Measurements from ENCODE around the gene AP2M1.
"Not testable (repeated sequence)": the region's sequence is repeated elsewhere in the genome, so short reads cannot be mapped to it uniquely, and the experiment has no call there.

Gene AP2M1

GRCh38 chr3:184174646-184175492 is at the start of gene AP2M1:
Gene AP2M1, plus strand, starts transcription at chr3:184174855. Its CDS starts 2,139 bp downstream, at chr3:184176994.
- peak; percentile 94 for DNase-seq (ENCODE audit: low read depth)

GRCh38 chr3:184126006-184126405 is 48.6 kb upstream of the AP2M1 start:
- no peak for DNase-seq (ENCODE audit: low read depth)

DNA sequence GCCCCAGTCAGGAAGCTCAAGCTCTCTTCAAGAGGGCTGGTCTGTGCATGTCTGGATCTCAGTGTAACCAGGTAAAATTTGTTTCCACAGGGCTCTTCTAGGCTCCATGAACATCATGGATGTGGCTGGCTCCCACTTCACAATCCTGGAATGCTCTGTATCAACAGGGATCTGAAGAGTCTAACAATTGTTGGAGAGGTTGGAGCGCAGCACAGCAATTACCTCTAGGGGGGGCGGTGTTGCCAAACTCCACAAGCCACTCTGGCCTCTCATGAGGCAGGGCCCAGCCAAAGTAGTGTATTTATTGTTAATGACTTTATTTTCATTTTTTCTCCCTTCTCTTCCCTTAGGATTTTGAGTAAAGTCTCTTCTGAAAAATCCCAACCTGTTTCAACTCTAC is 45.6 kb upstream of the AP2M1 start:
- no peak for DNase-seq (ENCODE audit: low read depth)

DNA sequence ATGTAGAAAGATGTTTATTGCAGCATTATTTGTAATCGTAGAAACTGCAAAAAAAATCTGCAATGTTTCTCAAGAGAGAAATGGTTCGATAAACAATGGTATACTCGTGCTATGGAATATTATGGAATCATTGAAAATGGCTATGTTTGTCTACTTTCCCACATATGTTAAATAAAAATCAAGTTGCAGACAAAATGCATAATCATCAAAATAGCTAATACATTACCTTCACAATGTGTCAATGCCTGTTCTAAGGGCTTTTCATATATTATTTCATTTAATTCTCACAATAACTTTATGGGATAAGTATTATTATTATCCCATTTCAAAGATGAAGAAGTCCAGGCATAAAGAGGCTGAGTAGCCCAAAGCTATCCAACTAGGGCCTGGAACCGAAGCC is 41.7 kb upstream of the AP2M1 start:
- DNase-seq (ENCODE audit: low read depth) = no peak

DNA sequence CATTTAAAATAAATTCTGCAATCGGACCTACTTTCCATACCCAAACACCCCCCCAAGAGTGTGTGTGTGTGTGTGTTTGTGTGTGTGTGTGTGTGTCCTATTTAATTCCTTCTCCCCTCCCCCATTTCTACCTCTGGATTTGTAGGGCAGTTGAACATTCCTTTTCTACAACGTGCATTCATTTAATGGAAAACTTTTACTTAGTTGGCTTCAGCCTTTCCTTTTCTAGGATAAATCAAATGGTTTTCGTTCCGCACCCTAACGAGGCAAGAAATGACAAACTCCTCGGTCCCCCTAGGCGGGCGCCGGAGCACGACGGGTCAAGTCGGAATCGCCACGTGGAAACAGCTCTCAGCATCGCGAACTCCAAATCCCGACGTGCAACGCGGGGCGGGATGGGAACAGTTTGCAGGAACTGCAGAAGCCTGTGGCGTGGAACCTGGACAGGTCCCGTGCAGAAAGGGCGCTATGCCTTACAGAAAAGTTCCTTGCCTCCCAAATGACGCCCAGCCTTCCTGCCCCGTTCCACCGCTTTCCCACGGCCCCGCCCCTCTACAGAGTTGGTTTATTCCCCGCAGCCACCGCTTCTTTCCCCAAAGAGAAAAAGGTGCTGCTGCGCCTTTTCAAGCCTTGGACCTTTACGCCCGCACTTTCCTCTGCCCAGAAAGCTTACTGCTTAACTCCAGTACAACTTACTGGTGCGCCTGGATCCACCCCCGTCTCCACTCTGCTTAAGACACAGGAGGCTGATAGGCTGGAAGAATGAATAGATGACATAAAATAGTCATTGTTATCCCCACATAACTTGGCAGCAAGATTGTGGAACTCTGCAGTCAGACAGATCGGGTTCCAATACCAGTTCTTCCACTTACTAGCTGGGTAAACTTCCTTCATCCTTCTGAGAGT is 40.6 kb upstream of the AP2M1 start:
- DNase-seq (ENCODE audit: low read depth) = no peak

DNA sequence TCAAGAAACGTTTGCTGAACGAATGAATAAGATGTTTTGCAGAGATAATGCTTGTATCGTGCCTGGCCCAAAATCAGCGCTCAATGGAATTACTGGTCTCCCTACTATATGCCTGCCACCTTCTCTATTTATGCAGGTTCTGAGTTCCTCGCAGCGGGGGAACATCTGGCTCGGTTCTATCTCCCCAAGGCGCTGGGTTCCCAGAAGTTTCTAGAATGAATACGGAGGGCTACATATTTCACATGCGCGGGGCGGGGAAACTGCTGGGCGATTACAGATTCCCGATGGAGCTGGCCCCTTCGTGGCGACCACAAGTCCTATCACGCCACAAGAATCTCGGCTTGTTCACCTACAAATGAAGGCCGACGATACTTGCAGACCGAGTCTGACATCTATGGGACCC is 39.9 kb upstream of the AP2M1 start:
- no peak for DNase-seq (ENCODE audit: low read depth)

- DNase-seq (ENCODE audit: low read depth) = peak; percentile 74
Observed at GRCh38 chr3:184135149-184135910, 39.3 kb upstream of the AP2M1 start, which contains the start of gene EIF2B5. Gene EIF2B5, plus strand, starts transcription at chr3:184135358. Its CDS starts 28 bp downstream, at chr3:184135386.

- DNase-seq (ENCODE audit: low read depth) = no peak
Observed at GRCh38 chr3:184135911-184136260, 38.8 kb upstream of the AP2M1 start.

- no peak for DNase-seq (ENCODE audit: low read depth)
Observed at GRCh38 chr3:184140436-184140835, 34.2 kb upstream of the AP2M1 start.

DNA sequence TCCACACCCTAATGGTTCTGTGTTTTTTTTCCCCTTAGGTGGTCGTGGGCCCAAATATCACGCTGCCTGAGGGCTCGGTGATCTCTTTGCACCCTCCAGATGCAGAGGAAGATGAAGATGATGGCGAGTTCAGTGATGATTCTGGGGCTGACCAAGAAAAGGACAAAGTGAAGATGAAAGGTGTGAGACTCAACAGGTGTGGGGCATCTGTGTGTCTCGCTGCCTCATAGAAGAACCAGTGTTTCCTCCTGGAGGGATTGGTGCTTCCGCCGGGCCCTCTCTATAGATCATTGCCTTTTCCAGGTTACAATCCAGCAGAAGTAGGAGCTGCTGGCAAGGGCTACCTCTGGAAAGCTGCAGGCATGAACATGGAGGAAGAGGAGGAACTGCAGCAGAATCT is 32.5 kb upstream of the AP2M1 start:
- no peak for DNase-seq (ENCODE audit: low read depth)

DNA sequence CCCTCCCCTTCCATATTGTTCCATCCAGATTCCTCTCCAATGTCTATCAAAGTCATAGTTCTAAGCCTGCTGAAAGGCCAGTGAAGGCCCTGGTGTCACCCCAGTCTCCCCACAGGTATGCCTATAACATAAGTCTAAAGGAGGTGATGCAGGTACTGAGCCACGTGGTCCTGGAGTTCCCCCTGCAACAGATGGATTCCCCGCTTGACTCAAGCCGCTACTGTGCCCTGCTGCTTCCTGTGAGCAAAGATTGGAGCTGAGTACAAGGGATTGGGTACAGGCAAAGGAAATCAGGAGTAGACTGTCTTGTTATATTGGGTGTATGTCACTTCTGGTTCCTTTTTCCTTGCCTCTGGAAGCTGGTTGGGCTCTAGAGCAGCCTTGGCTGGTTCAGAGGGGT is 31.3 kb upstream of the AP2M1 start:
- no peak for DNase-seq (ENCODE audit: low read depth)

GRCh38 chr3:184144505-184144904 is 30.1 kb upstream of the AP2M1 start:
- DNase-seq (ENCODE audit: low read depth) = no peak

DNA sequence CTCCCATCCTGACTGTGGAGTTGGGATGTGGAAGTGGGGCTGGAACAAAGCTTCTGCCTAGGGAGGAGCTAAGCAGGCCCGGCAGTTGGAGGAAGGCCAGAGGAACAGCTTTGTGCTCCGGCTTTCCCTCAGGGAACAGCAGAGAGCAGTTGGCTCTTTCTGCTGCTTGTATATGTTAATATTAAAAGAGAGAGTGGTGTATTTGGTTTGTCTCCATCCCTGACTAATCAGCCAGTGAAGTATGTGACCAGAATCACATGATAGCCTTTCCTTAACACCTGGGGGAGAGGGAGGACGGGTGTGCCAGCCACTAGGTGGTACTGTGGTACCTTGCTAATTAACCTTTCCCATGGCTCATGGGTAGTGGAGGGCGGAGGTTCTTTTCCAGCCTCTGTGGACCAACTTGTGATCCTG is 29.5 kb upstream of the AP2M1 start:
- no peak for DNase-seq (ENCODE audit: low read depth)

DNA sequence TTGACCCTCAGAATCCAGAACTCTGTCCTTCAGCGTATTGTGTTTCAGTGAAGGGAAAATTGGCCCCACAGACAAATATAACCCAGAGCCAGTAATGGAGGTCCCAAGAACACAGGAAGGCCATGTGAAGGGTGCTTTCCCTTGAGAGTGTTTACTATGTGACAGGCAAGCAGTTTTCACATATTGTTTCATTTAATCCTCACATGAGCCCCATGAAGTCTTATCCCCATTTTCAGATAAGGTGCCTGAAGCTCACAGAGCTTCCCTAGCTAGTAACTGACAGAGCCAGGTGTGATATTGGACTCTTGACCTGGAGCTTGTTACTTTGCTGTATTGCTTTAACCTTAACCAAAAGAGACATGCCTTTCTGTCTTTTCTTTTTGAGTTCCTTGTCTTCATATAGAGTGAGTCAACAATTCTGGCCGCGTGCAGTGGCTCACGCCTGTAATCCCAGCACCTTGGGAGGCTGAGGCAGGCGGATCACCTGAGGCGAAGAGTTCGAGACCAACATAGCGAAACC is 28.8 kb upstream of the AP2M1 start:
- DNase-seq (ENCODE audit: low read depth) = no peak

GRCh38 chr3:184148076-184148475 is 26.6 kb upstream of the AP2M1 start:
- no peak for DNase-seq (ENCODE audit: low read depth)

GRCh38 chr3:184149123-184149522 is 25.5 kb upstream of the AP2M1 start:
- no peak for DNase-seq (ENCODE audit: low read depth)

- not testable (repeated sequence) for DNase-seq (ENCODE audit: low read depth)
Observed at GRCh38 chr3:184149770-184150169, 24.9 kb upstream of the AP2M1 start.

DNA sequence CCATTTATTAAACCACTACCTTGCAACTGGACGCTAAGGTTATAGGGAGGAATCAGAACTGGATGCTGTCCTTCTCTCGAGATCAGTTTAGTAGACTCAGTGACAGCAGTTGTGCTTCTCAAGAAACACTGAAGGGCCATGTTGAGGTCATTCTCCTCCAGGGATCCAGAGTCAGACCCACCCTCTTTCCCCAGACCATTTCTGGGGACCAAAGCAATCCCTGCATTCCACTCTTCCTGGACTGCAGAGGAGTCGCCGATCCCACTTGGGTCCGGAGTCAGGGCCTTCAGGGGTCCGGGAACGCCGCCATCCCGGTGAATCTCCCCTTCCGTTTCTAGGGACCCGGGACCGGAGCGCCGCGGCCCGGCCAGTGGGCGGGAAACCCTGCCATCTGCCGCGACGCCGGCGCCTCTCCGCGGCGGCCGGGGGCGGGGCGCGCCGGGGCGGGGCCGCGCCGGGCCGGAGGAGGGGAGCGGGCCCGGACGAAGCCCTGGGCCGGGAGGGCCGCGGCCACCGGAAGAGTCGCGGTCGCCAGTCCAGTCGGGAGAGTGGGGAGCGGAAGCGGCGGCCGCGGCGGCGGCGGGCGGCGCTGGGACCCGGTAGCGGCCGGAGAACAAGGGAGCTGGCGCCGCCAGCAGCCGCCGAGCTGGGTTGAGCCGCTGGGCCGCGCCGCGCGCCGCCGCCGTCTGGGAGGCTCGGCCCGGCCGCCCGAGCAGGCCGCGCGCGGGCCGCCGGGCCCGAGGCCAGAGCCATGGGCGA is 19.6 kb upstream of the AP2M1 start, which contains the start of gene DVL3:
Gene DVL3 (plus strand): TSS at position 493 of the 759 bp plus-strand sequence. CDS start 259 bp downstream, at position 752.
- peak; percentile 4 for DNase-seq (ENCODE audit: low read depth)

DNA sequence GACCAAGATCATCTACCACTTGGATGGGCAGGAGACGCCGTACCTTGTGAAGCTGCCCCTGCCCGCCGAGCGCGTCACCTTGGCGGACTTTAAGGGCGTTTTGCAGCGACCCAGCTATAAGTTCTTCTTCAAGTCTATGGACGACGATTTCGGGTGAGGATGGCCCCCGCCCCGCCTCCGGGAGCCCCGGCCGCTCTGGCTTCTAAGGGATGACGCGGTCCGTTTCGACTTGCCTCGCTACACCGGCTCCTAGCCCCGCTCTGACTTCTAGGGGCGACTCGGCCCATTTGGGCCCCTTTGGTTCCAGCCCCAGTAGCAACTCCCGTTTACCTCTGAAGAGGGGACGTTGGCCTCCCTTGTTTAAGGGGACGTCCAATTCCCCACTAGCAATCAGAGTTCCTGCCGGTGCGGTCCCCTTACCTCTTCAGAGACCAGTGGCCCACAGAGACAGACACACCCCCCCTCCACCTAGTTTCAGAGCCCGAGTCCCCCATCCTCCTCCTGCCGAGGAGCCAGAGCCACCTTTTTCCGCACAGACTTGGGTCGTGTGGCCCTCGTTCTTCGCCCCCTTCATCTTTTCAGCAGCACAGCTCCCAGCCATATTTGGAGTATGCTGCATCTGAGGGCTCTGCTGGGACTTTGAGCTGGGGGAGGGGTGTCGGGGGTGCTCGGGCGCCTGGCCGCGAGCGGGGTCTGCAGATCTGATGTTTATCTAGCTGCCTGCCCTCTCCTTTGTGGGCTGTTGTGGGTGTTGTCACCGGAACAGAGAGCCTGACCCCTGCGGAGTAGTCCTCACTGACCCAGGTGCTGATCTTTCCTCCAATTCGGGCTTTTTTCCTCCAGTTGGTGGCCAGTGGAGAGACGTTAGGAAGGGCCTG is 18.8 kb upstream of the AP2M1 start:
- peak; percentile 18 for DNase-seq (ENCODE audit: low read depth)

DNA sequence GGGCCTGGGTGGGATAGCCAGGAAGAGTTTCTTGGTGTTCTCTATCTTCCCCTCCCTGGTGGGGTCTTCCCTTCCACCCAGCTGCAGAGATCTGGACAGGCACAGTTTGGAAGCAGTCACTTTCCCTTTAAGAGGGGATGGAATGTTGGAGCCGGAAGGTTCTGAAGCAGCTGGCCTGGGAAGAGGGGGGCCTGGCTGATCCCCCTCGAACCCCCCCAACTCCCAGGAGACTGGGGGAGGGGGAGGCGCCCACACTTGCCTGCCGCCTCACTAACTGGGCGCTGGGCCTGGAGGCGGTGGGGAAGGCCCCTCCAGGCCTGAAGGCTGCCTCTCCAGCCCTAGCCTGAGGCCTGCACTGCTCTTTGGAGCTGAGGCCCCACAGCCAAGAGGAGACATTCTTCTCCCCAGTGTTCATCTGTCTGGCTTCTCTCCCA is 18.1 kb upstream of the AP2M1 start:
- DNase-seq (ENCODE audit: low read depth) = no peak

Data from stimulated activated CD8-positive, alpha-beta memory T cell treated with anti-CD3 and anti-CD28 coated beads, Interleukin-12 subunit alpha, Interleukin-12 subunit beta, amount 100 ng/mL, for 1 hour (primary cell).